Measurements from ENCODE around the gene PICK1. TPM values are rescaled to one million over a fixed set of nuclear protein-coding genes. Genes with fewer than 3 reads are reported as not detected.
"Not testable (repeated sequence)": the region's sequence is repeated elsewhere in the genome, so short reads cannot be mapped to it uniquely, and the experiment has no call there.

PICK1 gene
- total RNA-seq, 1 donor from 2014 or later = 15.1 TPM

DNA sequence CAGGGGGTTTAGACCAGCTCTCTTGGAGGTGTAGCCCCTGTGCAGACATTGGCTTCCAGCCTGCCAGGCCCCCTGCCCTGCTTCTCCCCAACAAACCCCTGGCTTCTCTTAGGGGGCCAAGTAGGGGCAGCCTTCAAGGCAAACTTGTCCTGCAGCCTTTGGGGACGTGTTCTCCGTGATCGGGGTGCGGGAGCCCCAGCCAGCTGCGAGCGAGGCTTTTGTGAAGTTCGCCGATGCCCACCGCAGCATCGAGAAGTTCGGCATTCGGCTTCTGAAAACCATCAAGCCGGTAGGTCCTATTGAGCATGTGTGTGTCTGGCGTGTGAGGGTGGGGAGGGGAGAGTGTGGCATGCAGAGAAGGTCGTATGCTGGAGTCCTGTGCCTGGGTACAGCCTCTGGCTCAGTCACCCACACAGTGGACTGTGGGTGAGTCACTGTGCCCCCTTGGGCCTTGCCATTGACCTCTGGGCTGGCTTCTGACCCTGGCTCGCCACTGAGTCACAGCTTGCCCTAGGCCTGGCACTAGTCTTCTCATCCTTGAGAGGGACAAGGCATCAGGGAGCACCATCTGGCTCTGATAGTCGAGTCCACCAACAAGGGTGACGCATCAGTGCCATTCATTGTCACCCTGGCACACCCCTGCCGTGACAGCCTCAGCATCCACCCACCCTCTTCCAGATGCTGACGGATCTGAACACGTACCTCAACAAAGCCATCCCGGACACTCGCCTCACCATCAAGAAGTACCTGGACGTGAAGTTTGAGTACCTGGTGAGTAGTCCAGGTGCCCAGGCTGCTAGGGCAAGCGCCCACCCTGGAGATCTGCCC lies 15.3 kb downstream of the PICK1 start:
- Mint-ChIP-seq H3K27ac (no peak overlapping the region), H3K36me3 (ENCODE audit: low read depth) (no peaks in the 10 kb centered on the region), H3K4me1 (no peaks in the 10 kb centered on the region), H3K9me3 (no peaks in the 10 kb centered on the region), H3K27me3 (no peaks in the 10 kb centered on the region), H3K4me3 (no peak overlapping the region)
- intact Hi-C loops (cut with micrococcal nuclease) = no loop called here
- no peak for DNase-seq

DNA sequence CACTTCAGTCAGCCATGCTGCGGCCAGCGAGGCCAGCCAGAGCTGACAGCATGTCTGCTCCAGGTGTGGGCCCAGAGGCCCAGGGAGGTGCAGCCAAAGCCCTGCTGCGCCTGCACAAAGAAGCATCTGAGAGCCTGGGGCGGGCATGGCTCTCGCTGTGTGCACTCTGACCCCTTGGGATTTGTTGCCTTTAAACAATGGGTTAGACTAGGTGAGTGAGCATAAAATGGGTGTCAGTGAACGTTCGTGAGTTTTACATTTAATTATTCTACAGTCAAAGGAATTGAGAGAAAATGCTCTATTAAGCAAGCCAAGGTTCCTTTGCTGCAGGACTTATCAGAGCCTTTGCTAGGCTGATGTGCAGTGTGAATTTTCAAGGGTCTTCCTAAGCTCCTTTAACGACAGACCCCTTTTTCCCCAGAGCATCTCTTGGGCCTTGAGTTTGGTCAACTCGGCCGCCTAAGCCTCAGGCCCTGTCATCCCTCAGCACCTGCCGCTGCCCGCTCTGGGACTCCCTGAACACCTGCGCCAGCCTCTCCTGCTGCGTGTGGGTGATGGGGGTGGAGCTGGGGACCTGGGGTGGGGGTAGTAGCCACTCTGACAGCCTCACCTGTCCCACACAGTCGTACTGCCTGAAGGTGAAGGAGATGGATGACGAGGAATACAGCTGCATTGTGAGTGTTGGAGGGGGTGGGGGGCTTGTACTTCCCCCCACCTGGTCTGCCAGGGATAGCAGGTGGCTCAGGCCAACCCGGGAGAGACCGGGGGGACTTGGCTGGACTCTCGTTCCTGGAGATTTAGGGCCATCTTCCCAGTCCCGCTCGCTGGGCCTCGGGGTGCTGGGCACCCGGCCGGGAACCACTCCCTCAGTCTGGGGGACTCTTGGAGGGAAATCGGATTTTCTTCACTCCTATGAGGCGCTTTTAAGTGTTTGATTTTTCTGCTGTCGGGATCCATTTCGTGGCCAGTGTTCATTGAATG lies 16.2 kb downstream of the PICK1 start:
- no peak for DNase-seq
- Mint-ChIP-seq H3K9me3 (no peaks in the 10 kb centered on the region), H3K36me3 (ENCODE audit: low read depth) (no peaks in the 10 kb centered on the region), H3K4me1 (no peaks in the 10 kb centered on the region), H3K27me3 (no peaks in the 10 kb centered on the region), H3K27ac (no peak overlapping the region), H3K4me3 (no peak overlapping the region)
- intact Hi-C loops (cut with micrococcal nuclease) = no loop called here

DNA sequence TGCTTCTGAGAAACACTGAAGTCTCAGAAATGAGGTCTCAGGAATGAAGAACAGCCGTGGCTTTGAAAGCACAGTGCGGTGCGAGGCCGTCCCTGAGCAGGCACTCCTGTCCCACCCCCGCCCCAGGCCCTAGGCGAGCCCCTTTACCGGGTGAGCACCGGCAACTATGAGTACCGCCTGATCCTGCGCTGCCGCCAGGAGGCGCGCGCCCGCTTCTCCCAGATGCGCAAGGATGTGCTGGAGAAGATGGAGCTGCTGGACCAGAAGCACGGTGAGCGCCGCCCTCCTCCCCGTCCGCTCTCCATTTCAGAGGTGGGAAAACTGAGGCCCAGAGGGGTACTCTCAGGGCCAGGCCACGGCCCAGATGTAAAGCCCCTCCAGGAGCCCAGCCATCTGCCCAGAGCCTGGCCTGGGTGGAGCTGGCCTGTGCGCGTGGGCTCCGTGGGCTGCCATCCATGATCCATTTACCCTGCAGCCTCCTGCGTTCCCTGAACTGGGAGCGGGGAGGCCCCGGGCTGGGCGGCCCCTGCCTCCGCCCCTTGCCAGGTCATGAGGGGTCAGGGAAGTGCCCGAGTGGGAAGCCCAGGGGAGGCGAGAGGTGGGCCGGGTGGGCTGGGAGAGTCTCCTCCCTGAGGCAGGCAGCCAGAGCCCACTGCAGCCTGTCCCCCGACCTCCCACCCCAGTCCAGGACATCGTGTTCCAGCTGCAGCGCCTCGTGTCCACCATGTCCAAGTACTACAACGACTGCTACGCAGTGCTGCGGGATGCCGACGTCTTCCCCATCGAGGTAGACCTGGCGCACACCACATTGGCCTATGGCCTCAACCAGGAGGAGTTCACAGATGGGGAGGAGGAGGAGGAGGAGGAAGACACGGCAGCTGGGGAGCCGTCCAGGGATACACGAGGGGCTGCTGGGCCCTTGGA lies 17.2 kb downstream of the PICK1 start:
- Mint-ChIP-seq H3K9me3 (no peaks in the 10 kb centered on the region), H3K27me3 (peaks cover 4% of the 10 kb centered on the region), H3K4me1 (no peaks in the 10 kb centered on the region), H3K27ac (no peak overlapping the region), H3K36me3 (ENCODE audit: low read depth) (no peaks in the 10 kb centered on the region), H3K4me3 (no peak overlapping the region)
- intact Hi-C loops (cut with micrococcal nuclease) = no loop called here
- no peak for DNase-seq

DNA sequence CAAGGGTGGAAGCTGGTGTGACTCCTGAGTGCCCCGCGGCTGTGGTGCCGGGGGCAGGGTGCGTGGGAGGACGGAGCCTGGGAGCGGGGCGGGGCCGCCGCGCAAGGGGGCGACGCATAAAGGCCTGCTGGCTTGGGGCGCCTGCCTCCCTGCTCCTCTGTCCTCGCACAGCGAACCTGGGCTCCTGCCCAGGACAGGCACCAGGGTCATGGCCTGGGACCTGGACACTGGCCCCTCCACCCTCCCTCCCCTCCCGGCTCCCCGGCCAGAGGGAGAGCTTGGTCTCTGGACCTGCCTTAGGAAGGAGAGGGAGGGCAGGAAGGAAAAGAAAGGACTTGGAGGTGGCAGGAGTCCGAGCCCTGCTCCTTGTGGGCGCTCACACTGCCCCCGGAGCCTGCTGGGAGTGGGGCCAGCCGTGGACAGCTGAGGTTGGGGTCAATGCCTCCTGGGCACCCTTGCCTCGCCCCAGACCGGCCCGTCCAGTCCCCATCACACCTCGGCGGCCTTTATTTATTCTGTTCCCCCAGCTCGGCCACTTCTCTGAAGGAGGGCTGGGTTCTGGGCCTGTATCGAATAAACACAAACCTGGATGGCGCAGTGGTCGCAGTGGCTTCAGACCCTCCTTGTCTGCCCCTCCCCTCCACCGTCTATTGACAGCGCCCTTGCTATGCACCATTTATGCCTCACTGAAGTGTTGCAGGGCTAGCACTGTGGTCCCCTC lies 18.1 kb downstream of the PICK1 start:
- H3K4me1 Mint-ChIP-seq = no peaks in the 10 kb centered on the region
- no peak overlapping the region for H3K4me3 Mint-ChIP-seq
- H3K36me3 Mint-ChIP-seq (ENCODE audit: low read depth) = no peaks in the 10 kb centered on the region
- H3K9me3 Mint-ChIP-seq = no peaks in the 10 kb centered on the region
- no peak for DNase-seq
- H3K27ac Mint-ChIP-seq = no peak overlapping the region
- intact Hi-C loops (cut with micrococcal nuclease) = no loop called here
- H3K27me3 Mint-ChIP-seq = peaks cover 12% of the 10 kb centered on the region

DNA sequence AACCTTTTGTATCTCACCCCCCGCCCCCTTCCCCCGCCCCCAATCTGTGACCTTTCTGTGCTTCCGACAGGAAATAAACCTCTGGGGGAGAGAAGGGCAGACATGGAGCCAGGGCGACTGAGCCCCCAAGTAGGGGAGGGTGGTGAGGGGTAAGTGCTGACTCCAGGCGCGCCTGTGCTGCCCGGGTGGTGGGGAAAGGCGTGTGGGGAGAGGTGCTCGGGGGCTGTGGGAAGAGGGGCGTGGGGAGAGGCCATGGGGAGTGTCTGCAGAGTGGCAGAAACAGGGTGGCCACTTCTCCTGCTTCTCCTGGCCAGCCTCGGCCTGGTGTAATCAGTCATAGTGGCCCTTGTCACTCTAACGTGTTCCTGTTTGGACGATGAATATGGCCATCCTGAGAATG lies 18.8 kb downstream of the PICK1 start:
- no peaks in the 10 kb centered on the region for H3K36me3 Mint-ChIP-seq (ENCODE audit: low read depth)
- intact Hi-C loops (cut with micrococcal nuclease) = no loop called here
- DNase-seq = no peak
- H3K27ac Mint-ChIP-seq = no peak overlapping the region
- H3K27me3 Mint-ChIP-seq = peaks cover 16% of the 10 kb centered on the region
- H3K4me3 Mint-ChIP-seq = no peak overlapping the region
- H3K9me3 Mint-ChIP-seq = no peaks in the 10 kb centered on the region
- H3K4me1 Mint-ChIP-seq = no peaks in the 10 kb centered on the region

DNA sequence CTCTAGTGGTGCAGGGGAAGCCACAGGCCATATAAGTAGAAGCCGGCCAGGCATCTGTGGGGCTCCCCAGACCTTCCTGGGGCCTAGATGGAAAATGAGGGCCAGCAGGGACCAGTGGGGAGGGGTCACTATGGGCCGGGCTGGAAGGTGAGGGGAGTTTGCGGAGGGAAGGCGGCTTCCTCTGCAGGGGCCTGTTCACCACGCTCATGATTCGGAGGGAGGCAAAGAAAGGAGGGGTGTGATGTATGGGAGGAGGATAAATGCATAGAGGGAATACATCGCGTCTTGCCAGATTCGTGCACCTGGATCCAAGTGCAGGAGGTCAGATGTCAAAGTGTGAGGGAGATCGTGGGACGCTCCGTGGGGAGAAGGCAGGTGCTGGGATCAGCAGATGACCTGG lies 19.9 kb downstream of the PICK1 start:
- DNase-seq = no peak
- Mint-ChIP-seq H3K36me3 (ENCODE audit: low read depth) (no peaks in the 10 kb centered on the region), H3K4me3 (no peak overlapping the region), H3K4me1 (no peaks in the 10 kb centered on the region), H3K27ac (no peak overlapping the region), H3K9me3 (no peaks in the 10 kb centered on the region), H3K27me3 (peaks cover 20% of the 10 kb centered on the region)
- intact Hi-C loops (cut with micrococcal nuclease) = no loop called here

DNA sequence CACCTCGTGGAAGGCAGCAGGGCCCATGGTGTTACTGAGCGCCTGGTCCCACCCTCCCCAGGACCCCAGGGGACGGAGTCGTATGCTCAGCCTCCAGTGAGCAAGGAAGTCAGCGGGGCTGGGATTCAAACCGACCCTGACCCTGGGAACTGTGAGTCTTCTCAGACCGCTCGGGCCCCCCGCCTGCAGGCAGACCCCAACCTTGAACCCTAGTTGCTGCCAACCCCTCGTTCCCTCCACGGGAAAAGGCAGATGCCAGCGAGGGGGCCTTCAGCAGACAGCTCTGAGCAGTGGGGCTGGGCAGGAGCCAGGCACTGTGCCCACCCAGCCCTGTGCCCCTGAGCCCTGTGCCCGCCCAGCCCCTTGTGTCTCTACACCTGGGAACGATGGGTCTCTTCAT lies 20.4 kb downstream of the PICK1 start:
- H3K27me3 Mint-ChIP-seq = peaks cover 21% of the 10 kb centered on the region
- no peaks in the 10 kb centered on the region for H3K9me3 Mint-ChIP-seq
- H3K27ac Mint-ChIP-seq = no peak overlapping the region
- intact Hi-C loops (cut with micrococcal nuclease) = no loop called here
- H3K36me3 Mint-ChIP-seq (ENCODE audit: low read depth) = no peaks in the 10 kb centered on the region
- H3K4me3 Mint-ChIP-seq = no peak overlapping the region
- DNase-seq = no peak
- no peaks in the 10 kb centered on the region for H3K4me1 Mint-ChIP-seq

DNA sequence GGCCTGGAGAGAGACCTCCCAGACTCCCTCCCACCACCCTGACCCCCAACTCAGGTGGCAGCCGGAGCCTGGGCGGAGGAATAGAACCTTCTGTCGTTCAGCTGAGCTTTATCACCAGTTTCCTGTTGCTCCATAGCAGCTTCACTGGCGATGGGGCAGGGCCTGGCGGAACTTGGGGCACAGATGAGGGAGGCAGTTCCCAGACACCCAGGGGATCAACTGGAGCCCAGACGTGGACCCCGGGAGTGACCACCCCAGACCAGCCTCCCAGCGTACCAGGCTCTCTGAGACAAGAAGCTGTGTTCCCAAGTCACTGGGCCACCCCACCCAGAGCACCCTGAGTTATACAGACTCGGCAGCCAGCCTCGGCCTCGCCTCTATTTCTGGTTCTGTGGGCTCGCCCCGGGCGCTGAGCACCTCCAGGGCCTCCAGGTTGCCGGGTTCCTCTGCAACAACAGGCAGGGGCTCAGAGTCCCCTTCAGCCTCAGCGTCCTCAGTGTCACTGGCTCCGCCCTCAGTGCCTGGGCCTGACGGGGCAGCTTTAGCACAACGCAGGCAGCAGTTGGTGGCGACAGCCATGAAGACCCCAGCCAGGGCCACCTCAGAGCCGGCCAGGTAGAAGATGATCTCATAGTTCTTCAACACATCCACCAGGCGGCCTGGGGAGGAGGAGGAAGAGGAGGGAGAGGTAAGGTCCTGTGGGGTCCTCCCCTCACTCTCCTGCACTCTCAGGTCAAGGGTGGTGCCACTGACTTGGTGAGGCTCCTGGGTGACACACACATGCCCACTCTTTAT lies 21.0 kb downstream of the PICK1 start:
- Mint-ChIP-seq H3K4me1 (no peaks in the 10 kb centered on the region), H3K36me3 (ENCODE audit: low read depth) (no peaks in the 10 kb centered on the region), H3K27me3 (peaks cover 24% of the 10 kb centered on the region), H3K9me3 (no peaks in the 10 kb centered on the region), H3K27ac (no peak overlapping the region), H3K4me3 (no peak overlapping the region)
- DNase-seq = no peak
- intact Hi-C loops (cut with micrococcal nuclease) = no loop called here

DNA sequence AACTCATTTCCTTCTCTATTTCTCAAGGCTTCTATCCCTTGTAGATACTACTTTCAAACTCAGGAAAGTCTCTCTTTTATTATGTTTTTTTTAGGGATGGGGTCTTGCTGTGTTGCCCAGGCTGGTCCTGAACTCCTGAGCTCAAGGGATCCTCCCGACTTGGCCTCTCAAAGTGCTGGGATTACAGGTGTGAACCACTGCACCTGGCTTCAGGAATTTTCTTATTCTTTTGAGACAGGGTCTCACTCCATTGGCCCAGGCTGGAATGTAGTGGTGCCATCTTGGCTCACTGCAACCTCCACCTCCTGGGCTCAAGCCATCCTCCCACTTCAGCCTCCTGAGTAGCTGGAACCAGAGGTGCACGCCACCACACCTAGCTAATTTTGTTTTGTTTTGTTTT lies 22.0 kb downstream of the PICK1 start:
- peaks cover 27% of the 10 kb centered on the region for H3K27me3 Mint-ChIP-seq
- H3K4me1 Mint-ChIP-seq; intact Hi-C loops (cut with micrococcal nuclease); DNase-seq; H3K9me3 Mint-ChIP-seq; H3K27ac Mint-ChIP-seq; H3K4me3 Mint-ChIP-seq; H3K36me3 Mint-ChIP-seq (ENCODE audit: low read depth): not testable (repeated sequence)

DNA sequence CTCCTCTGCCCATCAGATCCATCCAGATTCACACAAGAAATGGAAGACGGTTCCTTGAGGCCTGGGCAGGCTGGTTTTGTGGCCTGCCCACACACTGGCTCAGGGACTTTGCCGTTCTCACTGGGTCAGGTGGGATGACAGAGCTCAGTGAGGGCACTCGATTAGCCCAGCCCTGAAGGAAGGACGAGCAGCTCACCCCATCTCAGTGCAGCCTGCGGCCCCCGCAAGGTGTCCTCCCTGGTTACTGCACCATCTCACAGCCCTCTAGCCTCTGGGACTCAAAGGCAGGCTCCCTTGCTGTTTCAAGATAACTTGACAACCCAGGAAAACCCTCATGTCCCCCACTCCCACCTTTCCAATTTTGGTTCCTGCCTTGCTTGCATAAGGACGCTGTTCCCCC lies 22.6 kb downstream of the PICK1 start:
- H3K27me3 Mint-ChIP-seq = peaks cover 27% of the 10 kb centered on the region

DNA sequence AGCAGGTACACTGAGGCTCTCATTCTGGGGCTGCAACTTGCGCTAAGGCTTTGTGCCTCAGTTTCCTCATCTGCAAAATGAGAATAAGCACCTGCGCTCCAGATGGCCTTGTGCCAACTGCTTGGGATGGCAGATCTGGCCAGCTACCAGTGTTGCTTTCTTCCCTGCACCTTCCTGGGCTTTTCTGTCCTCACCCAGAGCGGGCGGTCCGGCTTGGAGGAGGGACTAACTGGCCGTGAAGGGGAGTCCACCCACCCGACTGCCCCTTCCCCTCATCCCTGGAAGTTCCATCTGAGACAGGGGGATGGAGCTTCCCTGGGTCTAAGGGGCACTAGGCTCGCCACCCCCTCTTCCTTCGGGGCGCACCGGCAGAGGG lies 23.3 kb downstream of the PICK1 start:
- intact Hi-C loops (cut with micrococcal nuclease) = no loop called here
- no peak overlapping the region for H3K27ac Mint-ChIP-seq
- no peaks in the 10 kb centered on the region for H3K9me3 Mint-ChIP-seq

More for the DNA sequence above, 22.6 kb downstream of the PICK1 start:
- intact Hi-C loops (cut with micrococcal nuclease) = no loop called here
- DNase-seq = no peak
- Mint-ChIP-seq H3K4me3 (no peak overlapping the region), H3K4me1 (no peaks in the 10 kb centered on the region), H3K9me3 (no peaks in the 10 kb centered on the region), H3K36me3 (ENCODE audit: low read depth) (no peaks in the 10 kb centered on the region), H3K27ac (no peak overlapping the region)

DNA sequence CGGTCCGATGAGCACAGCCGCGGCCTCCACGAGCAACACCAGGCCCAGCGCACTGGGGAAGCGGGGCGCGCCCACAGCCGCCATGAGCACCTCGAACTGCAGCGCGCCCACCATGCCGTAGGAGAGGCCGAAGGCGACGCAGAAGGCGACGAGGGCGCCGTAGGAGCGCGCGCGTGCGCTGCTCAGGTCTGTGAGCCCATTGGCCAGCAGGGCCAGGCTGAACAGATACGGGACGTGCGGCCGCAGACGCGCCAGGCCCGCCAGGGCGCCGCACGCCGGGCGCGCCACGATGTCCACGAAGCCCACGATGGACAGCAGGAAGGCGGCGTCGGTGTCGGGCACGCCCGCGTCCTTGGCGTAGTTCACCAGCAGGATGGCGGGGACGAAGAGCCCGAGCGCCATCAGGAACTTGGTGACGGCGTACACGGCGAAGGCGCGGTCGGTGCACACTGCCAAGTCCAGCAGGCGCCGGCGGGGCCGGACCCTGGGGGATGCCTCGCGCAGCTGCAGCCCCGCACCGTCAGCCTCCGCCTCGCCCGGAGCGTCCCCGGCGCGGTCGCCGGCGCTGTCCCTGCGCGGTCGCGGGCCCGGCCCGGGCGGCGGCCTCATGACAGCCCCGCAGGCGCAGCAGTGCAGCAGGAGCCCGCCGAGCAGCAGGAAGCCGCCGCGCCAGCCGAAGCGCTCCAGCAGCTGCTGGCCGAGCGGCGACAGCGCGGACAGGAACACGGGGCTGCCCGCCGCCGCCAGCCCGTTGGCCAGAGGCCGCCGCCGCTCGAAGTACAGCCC lies 23.8 kb downstream of the PICK1 start:
- no peaks in the 10 kb centered on the region for H3K9me3 Mint-ChIP-seq
- H3K36me3 Mint-ChIP-seq (ENCODE audit: low read depth) = no peaks in the 10 kb centered on the region
- no peak overlapping the region for H3K27ac Mint-ChIP-seq
- H3K4me1 Mint-ChIP-seq = no peaks in the 10 kb centered on the region
- intact Hi-C loops (cut with micrococcal nuclease) = no loop called here
- H3K4me3 Mint-ChIP-seq = peak overlapping the region; percentile 15
- peaks cover 27% of the 10 kb centered on the region for H3K27me3 Mint-ChIP-seq
- DNase-seq = peak; percentile 65

More for the DNA sequence above, 23.3 kb downstream of the PICK1 start:
- Mint-ChIP-seq H3K36me3 (ENCODE audit: low read depth) (no peaks in the 10 kb centered on the region), H3K4me3 (no peak overlapping the region), H3K4me1 (no peaks in the 10 kb centered on the region), H3K27me3 (peaks cover 27% of the 10 kb centered on the region)
- DNase-seq = no peak

Data from activated CD4-positive, alpha-beta T cell treated with anti-CD3 and anti-CD28 coated beads, Interleukin-2, amount 10 ng/mL, durations not matched to agents 24 days and 14 days (primary cell).